Peyer's patch (tissue), 4 donors: ENCODE measurements around the gene PCK2.

Experiments
- CTCF ChIP-seq, 6 experiments: fragments of 450-650 bp in 4 of 6; fragments of 200-600 bp in 2 of 6; sonication (generic) in 1 of 6; IDR thresholded peaks; one replicate each; pipeline ENCODE4 v1.5.1; 2017 to 2019; ENCODE audit warnings: antibody characterized with exemption in 6 of 6, mild to moderate bottlenecking in 3 of 6, moderate library complexity in 1 of 6
- POLR2A ChIP-seq, 2 donors: fragments of 450-650 bp; IDR thresholded peaks; one replicate each; pipeline ENCODE4 v1.5.1; 2017; ENCODE audit warnings: antibody characterized with exemption in 2 of 2, mild to moderate bottlenecking in 2 of 2, moderate library complexity in 2 of 2

- TF ChIP-seq CTCF (IDR thresholded peaks at IDR 0.05) (no peak), POLR2A (IDR thresholded peaks at IDR 0.05) (no peak)
Measured at GRCh38 chr14:24080142-24080530, 14.0 kb upstream of the PCK2 start.
